Measurements from ENCODE around the gene ACTL8. TPM values are rescaled to one million over a fixed set of nuclear protein-coding genes. Genes with fewer than 3 reads are reported as not detected.

Gene ACTL8
- total RNA-seq, 4 donors from 2014 or later, result not detected

DNA sequence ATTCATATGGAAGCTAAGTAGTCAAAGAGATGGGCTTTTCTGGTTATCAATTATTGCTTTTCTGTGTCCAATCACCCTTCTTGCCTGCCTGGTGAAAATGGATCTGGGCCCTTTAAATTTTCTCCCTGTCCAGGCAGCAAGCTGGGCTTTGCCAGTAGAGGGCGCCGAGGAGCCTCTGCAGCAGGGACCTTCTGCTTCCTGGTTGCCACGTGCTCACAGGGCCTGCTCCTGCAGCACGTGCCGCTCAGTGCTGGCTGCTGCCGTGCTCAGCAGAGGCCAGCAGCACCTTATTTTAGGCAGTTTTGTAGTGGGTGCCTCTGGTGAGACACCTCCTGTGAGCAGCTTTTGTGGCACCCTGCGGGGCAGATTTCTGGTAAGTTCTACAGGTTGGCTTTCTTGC lies 4.0 kb downstream of the ACTL8 start:
- H3K27ac ChIP-seq, result no peak overlapping the region
- WGBS, 2 donors, result 48 to 65% methylated on average over 7 of the region's 7 CpGs
- DNase-seq (ENCODE audit: low spot score in 2 of 2), result no peak
- H3K4me3 ChIP-seq, result no peak overlapping the region
- no peaks in the 10 kb centered on the region for H3K36me3 ChIP-seq
- H3K27me3 ChIP-seq, result peaks cover 0 to 3% of the 10 kb centered on the region in 2 donors
- TF ChIP-seq, protein P1, sequence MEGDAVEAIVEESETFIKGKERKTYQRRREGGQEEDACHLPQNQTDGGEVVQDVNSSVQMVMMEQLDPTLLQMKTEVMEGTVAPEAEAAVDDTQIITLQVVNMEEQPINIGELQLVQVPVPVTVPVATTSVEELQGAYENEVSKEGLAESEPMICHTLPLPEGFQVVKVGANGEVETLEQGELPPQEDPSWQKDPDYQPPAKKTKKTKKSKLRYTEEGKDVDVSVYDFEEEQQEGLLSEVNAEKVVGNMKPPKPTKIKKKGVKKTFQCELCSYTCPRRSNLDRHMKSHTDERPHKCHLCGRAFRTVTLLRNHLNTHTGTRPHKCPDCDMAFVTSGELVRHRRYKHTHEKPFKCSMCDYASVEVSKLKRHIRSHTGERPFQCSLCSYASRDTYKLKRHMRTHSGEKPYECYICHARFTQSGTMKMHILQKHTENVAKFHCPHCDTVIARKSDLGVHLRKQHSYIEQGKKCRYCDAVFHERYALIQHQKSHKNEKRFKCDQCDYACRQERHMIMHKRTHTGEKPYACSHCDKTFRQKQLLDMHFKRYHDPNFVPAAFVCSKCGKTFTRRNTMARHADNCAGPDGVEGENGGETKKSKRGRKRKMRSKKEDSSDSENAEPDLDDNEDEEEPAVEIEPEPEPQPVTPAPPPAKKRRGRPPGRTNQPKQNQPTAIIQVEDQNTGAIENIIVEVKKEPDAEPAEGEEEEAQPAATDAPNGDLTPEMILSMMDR (IDR thresholded peaks at IDR 0.05), result no peak
- no peak for TF ChIP-seq POLR2A (IDR thresholded peaks at IDR 0.05)
- no peak for TF ChIP-seq EP300 (IDR thresholded peaks at IDR 0.05)
- no peaks in the 10 kb centered on the region for H3K4me1 ChIP-seq
- peaks cover 0 to 79% (median 14%) of the 10 kb centered on the region in 4 donors for H3K9me3 ChIP-seq

- H3K4me3 ChIP-seq, result no peak overlapping the region
- WGBS, 2 donors, result 75 to 81% methylated on average over 8 to 11 of the region's 11 CpGs
- H3K9me3 ChIP-seq, result peaks cover 0 to 48% (median 4%) of the 10 kb centered on the region in 4 donors
- no peak for DNase-seq (ENCODE audit: low spot score in 2 of 2)
- H3K4me1 ChIP-seq, result no peaks in the 10 kb centered on the region
- peaks cover 0 to 3% of the 10 kb centered on the region in 2 donors for H3K27me3 ChIP-seq
- H3K27ac ChIP-seq, result no peak overlapping the region
- TF ChIP-seq EP300 (IDR thresholded peaks at IDR 0.05) (no peak), POLR2A (IDR thresholded peaks at IDR 0.05) (no peak)
- TF ChIP-seq, protein P1 (IDR thresholded peaks at IDR 0.05), result no peak
- H3K36me3 ChIP-seq, result no peaks in the 10 kb centered on the region
Measured at GRCh38 chr1:17762313-17762712, 7.2 kb downstream of the ACTL8 start.

- TF ChIP-seq POLR2A (IDR thresholded peaks at IDR 0.05), result no peak
- TF ChIP-seq EP300 (IDR thresholded peaks at IDR 0.05), result no peak
- TF ChIP-seq, protein P1 (IDR thresholded peaks at IDR 0.05), result no peak
- Histone ChIP-seq H3K27me3 (peaks cover 0 to 3% of the 10 kb centered on the region in 2 donors), H3K4me1 (no peaks in the 10 kb centered on the region), H3K4me3 (no peak overlapping the region), H3K27ac (no peak overlapping the region), H3K36me3 (no peaks in the 10 kb centered on the region), H3K9me3 (peaks cover 0 to 37% (median 4%) of the 10 kb centered on the region in 4 donors)
- WGBS, 2 donors, result 41 to 64% methylated on average over 8 of the region's 8 CpGs
- DNase-seq (ENCODE audit: low spot score in 2 of 2), result no peak
Measured at GRCh38 chr1:17763417-17763816, 8.3 kb downstream of the ACTL8 start.

GRCh38 chr1:17763995-17764394 lies 8.9 kb downstream of the ACTL8 start:
- Histone ChIP-seq H3K27me3 (peaks cover 0 to 3% of the 10 kb centered on the region in 2 donors), H3K36me3 (no peaks in the 10 kb centered on the region), H3K4me1 (no peaks in the 10 kb centered on the region), H3K27ac (no peak overlapping the region), H3K4me3 (no peak overlapping the region), H3K9me3 (peaks cover 0 to 31% (median 4%) of the 10 kb centered on the region in 4 donors)
- TF ChIP-seq POLR2A (IDR thresholded peaks at IDR 0.05) (no peak), EP300 (IDR thresholded peaks at IDR 0.05) (no peak)
- TF ChIP-seq, protein P1 (IDR thresholded peaks at IDR 0.05), result no peak
- WGBS, 2 donors, result 88 to 89% methylated on average over 4 to 5 of the region's 5 CpGs
- DNase-seq (ENCODE audit: low spot score in 2 of 2), result no peak

DNA sequence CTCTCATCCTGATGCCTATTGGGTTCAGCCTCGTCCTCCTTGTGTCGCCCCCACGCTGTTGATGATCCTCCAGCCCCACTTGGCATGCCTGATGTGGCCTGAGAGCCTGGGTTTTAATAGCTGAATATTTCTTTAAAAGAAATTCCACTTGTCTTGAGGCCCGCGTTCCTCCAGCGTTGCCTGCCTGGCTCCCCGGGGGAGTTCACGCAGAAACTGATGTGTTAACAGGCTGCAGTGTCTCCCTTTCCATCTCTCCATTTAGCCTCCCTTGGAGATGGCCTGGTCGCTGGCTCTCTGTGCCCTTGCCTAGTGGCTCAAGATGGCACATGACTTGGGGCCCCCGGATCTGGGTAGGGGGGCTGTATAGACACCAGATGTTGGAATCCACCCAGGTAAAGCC lies 9.5 kb downstream of the ACTL8 start:
- Histone ChIP-seq H3K27ac (no peak overlapping the region), H3K27me3 (peaks cover 0 to 3% of the 10 kb centered on the region in 2 donors), H3K4me1 (no peaks in the 10 kb centered on the region), H3K36me3 (no peaks in the 10 kb centered on the region), H3K9me3 (peaks cover 0 to 25% (median under 1%) of the 10 kb centered on the region in 4 donors), H3K4me3 (no peak overlapping the region)
- WGBS, 2 donors, result 56 to 57% methylated on average over 10 of the region's 10 CpGs
- DNase-seq (ENCODE audit: low spot score in 2 of 2), result no peak
- TF ChIP-seq, protein P1 (IDR thresholded peaks at IDR 0.05), result no peak
- TF ChIP-seq POLR2A (IDR thresholded peaks at IDR 0.05) (no peak), EP300 (IDR thresholded peaks at IDR 0.05) (no peak)

All from tibial nerve (tissue), 4 donors.